HepG2 (cell line): Measurements from ENCODE around the gene CR1L. TPM values are rescaled to one million over a fixed set of nuclear protein-coding genes. Genes with fewer than 3 reads are reported as not detected.

Source experiments
- ATAC-seq: fragments of 200-7000 bp; cut with Tn5 transposase; 3 replicates; pipeline ENCODE4 v1.9.1; 2020; ENCODE audit warnings: mild to moderate bottlenecking, moderate library complexity
- BruUV-seq: library from RNA; stranded (reverse); fragments of 400-500 nt; replicated peaks from 2 replicates; lab custom pipeline; 2021; lab: Mats Ljungman, UMichigan
- CTCF ChIA-PET: fragments of 300-600 bp; formaldehyde crosslinking; extraction: SDS; loops from one replicate; lab custom pipeline; 2021; ENCODE audit warnings: low total read pairs, inconsistent platforms, low intra/inter-chr PET ratio; lab: Yijun Ruan, JAX
- POLR2A ChIA-PET: fragments of 350-600 bp; sonication (Branson Sonifier 250); formaldehyde crosslinking; loops from one replicate; lab custom pipeline; 2020; ENCODE audit warnings: antibody characterized with exemption, inconsistent platforms; lab: Yijun Ruan, JAX
- DNase-seq: peaks from one replicate; pipeline ENCODE4 v3.0.0-alpha.2; 2015; ENCODE audit warnings: low spot score
- FAIRE-seq: peaks from 3 replicates; lab custom pipeline; 2011; peaks lifted over from hg19 to GRCh38; lab: Jason Lieb, UNC
- H2AFZ ChIP-seq: one replicate; pipeline ENCODE4 v1.6.1; 2011; ENCODE audit warnings: low read length, inconsistent platforms
- H3K27ac ChIP-seq: fragments of 300-600 bp; 3 replicates; pipeline ENCODE4 v1.8.0; 2011; ENCODE audit warnings: mixed run types, mild to moderate bottlenecking, mixed read lengths, low read length, inconsistent platforms; ENCODE audit not compliant: insufficient read depth; ENCODE audit errors: extremely low read length
- H3K27me3 ChIP-seq, 2 experiments: fragments of 200-600 bp in 1 of 2; 2 replicates in 1 of 2; 3 replicates in 1 of 2; pipeline versions ENCODE4 v1.6.0 to v1.8.0; 2011; ENCODE audit warnings: low read length in 2 of 2, mild to moderate bottlenecking in 2 of 2, moderate library complexity in 2 of 2, inconsistent platforms in 1 of 2; ENCODE audit not compliant: insufficient read depth in 2 of 2, control insufficient read depth in 1 of 2
- H3K36me3 ChIP-seq, 2 experiments: fragments of 200-600 bp in 1 of 2; replicated peaks in 1 of 2; 2 replicates in 1 of 2; 3 replicates in 1 of 2; pipeline versions ENCODE4 v1.5.1 to v1.8.0; 2011; ENCODE audit warnings: low read length in 2 of 2, inconsistent platforms in 1 of 2; ENCODE audit not compliant: insufficient read depth in 2 of 2, control insufficient read depth in 1 of 2
- H3K4me1 ChIP-seq: 2 replicates; pipeline ENCODE4 v1.5.1; 2012; ENCODE audit warnings: low read length, inconsistent platforms; ENCODE audit not compliant: insufficient read depth
- H3K4me2 ChIP-seq: 2 replicates; pipeline ENCODE4 v1.6.0; 2011; ENCODE audit warnings: low read depth, low read length, inconsistent platforms
- H3K4me3 ChIP-seq, 3 experiments: fragments of 200-600 bp in 1 of 3; sonication (generic), shearing (Covaris generic) in 1 of 3; replicated peaks in 1 of 3; 2 replicates each; pipeline ENCODE4 v1.5.1; 2011 to 2016; ENCODE audit warnings: low read length in 3 of 3, inconsistent platforms in 2 of 3, low read depth in 2 of 3, mild to moderate bottlenecking in 2 of 3, control low read depth in 1 of 3, mixed read lengths in 1 of 3; ENCODE audit not compliant: insufficient read depth in 1 of 3
- H3K79me2 ChIP-seq: one replicate; pipeline ENCODE4 v1.6.1; 2011; ENCODE audit warnings: low read length, inconsistent platforms; ENCODE audit not compliant: insufficient read depth
- H3K9ac ChIP-seq: 2 replicates; pipeline ENCODE4 v1.6.0; 2011; ENCODE audit warnings: mild to moderate bottlenecking, low read depth, low read length, inconsistent platforms; ENCODE audit not compliant: insufficient read depth
- H3K9me3 ChIP-seq: 2 replicates; pipeline ENCODE4 v1.5.1; 2012; ENCODE audit warnings: mild to moderate bottlenecking, low read length
- H4K20me1 ChIP-seq: 2 replicates; pipeline ENCODE4 v1.6.0; 2011; ENCODE audit warnings: inconsistent platforms, mild to moderate bottlenecking, low read length, moderate library complexity; ENCODE audit not compliant: insufficient read depth
- CEBPB ChIP-seq: IDR thresholded peaks from 2 replicates; pipeline ENCODE4 v1.6.1; 2011; ENCODE audit warnings: low read depth, low read length, improper control_type of control experiment, borderline replicate concordance
- HMG20A ChIP-seq: IDR thresholded peaks from 2 replicates; pipeline ENCODE4 v1.6.1; 2016; ENCODE audit warnings: borderline replicate concordance
- HMGA1 ChIP-seq: sonication (generic); formaldehyde crosslinking; conservative IDR thresholded peaks from 2 replicates; pipeline ENCODE4 v1.4.0; 2020; ENCODE audit warnings: missing genetic modification reagents
- JARID2 ChIP-seq: sonication (generic); formaldehyde crosslinking; IDR thresholded peaks from 2 replicates; pipeline ENCODE4 v1.8.1; 2023; ENCODE audit warnings: missing genetic modification reagents, inconsistent platforms; ENCODE audit not compliant: insufficient replicate concordance
- MED8 ChIP-seq: sonication (generic); formaldehyde crosslinking; IDR thresholded peaks from 2 replicates; pipeline ENCODE4 v1.8.1; 2023; ENCODE audit warnings: mild to moderate bottlenecking, missing genetic modification reagents; ENCODE audit not compliant: insufficient replicate concordance
- MEF2D ChIP-seq: sonication (generic); formaldehyde crosslinking; IDR thresholded peaks from 2 replicates; pipeline ENCODE4 v1.5.1; 2020; ENCODE audit warnings: mild to moderate bottlenecking, missing genetic modification reagents
- NFRKB ChIP-seq: fragments of 450-650 bp; IDR thresholded peaks from 2 replicates; pipeline ENCODE4 v1.6.1; 2017
- NKX3-1 ChIP-seq: sonication (generic); formaldehyde crosslinking; IDR thresholded peaks from 2 replicates; pipeline ENCODE4 v1.5.0; 2020; ENCODE audit warnings: missing genetic modification reagents
- REPIN1 ChIP-seq: sonication (generic); formaldehyde crosslinking; IDR thresholded peaks from 2 replicates; pipeline ENCODE4 v1.8.0; 2022; ENCODE audit warnings: missing genetic modification reagents, low read depth, mild to moderate bottlenecking, borderline replicate concordance
- REXO4 ChIP-seq: sonication (generic); formaldehyde crosslinking; IDR thresholded peaks from 2 replicates; pipeline ENCODE4 v1.8.0; 2022; ENCODE audit warnings: missing genetic modification reagents, mild to moderate bottlenecking, borderline replicate concordance
- SYNCRIP ChIP-seq: fragments of 200-400 bp; formaldehyde crosslinking; IDR thresholded peaks from 2 replicates; pipeline ENCODE4 v1.6.1; 2018; ENCODE audit warnings: mild to moderate bottlenecking, low read depth, low read length; ENCODE audit not compliant: insufficient read depth
- TOPORS ChIP-seq: sonication (generic); formaldehyde crosslinking; IDR thresholded peaks from 2 replicates; pipeline ENCODE4 v1.8.0; 2023; ENCODE audit warnings: mild to moderate bottlenecking, missing genetic modification reagents
- WIZ ChIP-seq: sonication (generic); formaldehyde crosslinking; IDR thresholded peaks from 2 replicates; pipeline ENCODE4 v1.5.1; 2020; ENCODE audit warnings: mild to moderate bottlenecking, missing genetic modification reagents
- ZBTB3 ChIP-seq: sonication (generic); formaldehyde crosslinking; IDR thresholded peaks from 2 replicates; pipeline ENCODE4 v1.4.0; 2020; ENCODE audit warnings: low read depth, mild to moderate bottlenecking, moderate library complexity, missing genetic modification reagents, borderline replicate concordance
- ZFP36L1 ChIP-seq: sonication (generic); formaldehyde crosslinking; IDR thresholded peaks from 2 replicates; pipeline ENCODE4 v1.8.0; 2022; ENCODE audit warnings: mild to moderate bottlenecking, missing genetic modification reagents, moderate library complexity
- ZNF264 ChIP-seq: sonication (generic); formaldehyde crosslinking; IDR thresholded peaks from 2 replicates; pipeline ENCODE4 v1.4.0; 2020; ENCODE audit warnings: missing genetic modification reagents
- ZNF510 ChIP-seq: sonication (generic); formaldehyde crosslinking; IDR thresholded peaks from 2 replicates; pipeline ENCODE4 v1.4.0; 2020; ENCODE audit warnings: low read depth, mild to moderate bottlenecking, missing genetic modification reagents
- ZNF782 ChIP-seq: sonication (generic); formaldehyde crosslinking; IDR thresholded peaks from 2 replicates; pipeline ENCODE4 v1.4.0; 2020; ENCODE audit warnings: missing genetic modification reagents, mild to moderate bottlenecking, borderline replicate concordance
- ZXDC ChIP-seq: sonication (generic); formaldehyde crosslinking; IDR thresholded peaks from 2 replicates; pipeline ENCODE4 v1.5.0; 2020; ENCODE audit warnings: mild to moderate bottlenecking, missing genetic modification reagents
- WGBS: methylation state at CpG from one replicate; pipeline ENCODE4 v1.1.6; 2017; ENCODE audit warnings: low lambda C conversion rate; 5-methylcytosine and 5-hydroxymethylcytosine counted together
- in situ Hi-C: cut with HindIII; loops from 2 replicates; pipeline ENCODE4 v1.10.0; 2017; ENCODE audit warnings: low pct_unique_long_range_greater_than_20kb; ENCODE audit not compliant: extremely low pct_ligation_motif_present
- intact Hi-C: fragments of 100-400 bp; cut with micrococcal nuclease; formaldehyde crosslinking; loops from one replicate; pipeline ENCODE4 v1.10.0; 2022; ENCODE audit not compliant: unreplicated experiment
- polyA plus RNA-seq, 8 experiments: library from polyadenylated mRNA; depleted of rRNA in 3 of 8; stranded (reverse) in 7 of 8; unstranded in 1 of 8; fragments of >200 nt; fragmentation: Illumina TruSeq in 4 of 8; extraction: Trizol in 4 of 8; gene quantifications; 2 replicates each; pipeline versions ENCODE4 v1.2.1 to v1.2.3, GENCODE V29; 2011 to 2016; ENCODE audit warnings: low read depth in 4 of 8, missing spikeins in 1 of 8, mixed read lengths in 1 of 8; ENCODE audit not compliant: insufficient read depth in 1 of 8
- total RNA-seq, 5 experiments: library from RNA; depleted of rRNA; stranded (reverse); fragments of >200 nt; fragmentation: Illumina TruSeq; extraction: Trizol; gene quantifications; 2 replicates each; pipeline ENCODE4 v1.2.3, GENCODE V29; 2016; ENCODE audit warnings: low read depth in 1 of 5

The CR1L gene
- total and polyA plus RNA-seq, 2 of the 13 experiments (the other 11 are each of a cell fraction or from before 2014, with no cell fraction given) = not detected

- Histone ChIP-seq H3K9me3 (no peaks in the 10 kb centered on the region), H3K9ac (no peak overlapping the region), H3K79me2 (no peaks in the 10 kb centered on the region), H3K27ac (no peak overlapping the region), H3K4me3 (no peak overlapping the region), H3K4me1 (no peaks in the 10 kb centered on the region), H4K20me1 (no peaks in the 10 kb centered on the region), H3K36me3 (no peaks in the 10 kb centered on the region), H3K27me3 (no peaks in the 10 kb centered on the region; a peak in 1 of 5 replicates), H3K4me2 (no peak overlapping the region), H2AFZ (no peak overlapping the region)
- WGBS = 0% methylated on average over 3 of the region's 7 CpGs
- no TSS peak for BruUV-seq
- ChIA-PET POLR2A (no interaction called here), CTCF (no interaction called here)
- ATAC-seq (no peak; the same call in 2 of the 3 replicates), FAIRE-seq (no peak), DNase-seq (no peak)
- intact Hi-C loops = no loop called here
- TF ChIP-seq REPIN1 (CRISPR knock-in tag) = no peak
- TF ChIP-seq TOPORS (CRISPR knock-in tag) = no peak
- no peak for TF ChIP-seq ZNF782 (CRISPR knock-in tag)
- no peak for TF ChIP-seq HMGA1
- TF ChIP-seq ZNF510 (CRISPR knock-in tag) = no peak
- TF ChIP-seq MED8 (CRISPR knock-in tag) = no peak
- TF ChIP-seq ZNF264 (CRISPR knock-in tag) = no peak
- TF ChIP-seq ZFP36L1 = no peak
- TF ChIP-seq WIZ (CRISPR knock-in tag) = no peak
- no peak for TF ChIP-seq CEBPB
- no peak for TF ChIP-seq JARID2 (CRISPR knock-in tag)
- TF ChIP-seq ZXDC (CRISPR knock-in tag) = no peak
- TF ChIP-seq MEF2D (CRISPR knock-in tag) = no peak
- no peak for TF ChIP-seq ZBTB3 (CRISPR knock-in tag)
- no peak for TF ChIP-seq HMG20A (CRISPR knock-in tag)
- TF ChIP-seq SYNCRIP = no peak
- no peak for TF ChIP-seq REXO4 (CRISPR knock-in tag)
- no peak for TF ChIP-seq NFRKB
- no peak for TF ChIP-seq NKX3-1 (CRISPR knock-in tag)
- in situ Hi-C loops = no loop called here
Observed at GRCh38 chr1:207658408-207658807, 13.5 kb downstream of the CR1L start.
